ENCODE measurements around the gene WIZ. TPM values are rescaled to one million over a fixed set of nuclear protein-coding genes. Genes with fewer than 3 reads are reported as not detected.
A peak's percentile ranks its signal among the peaks of the same experiment; 100 is the strongest.

The WIZ gene
- total RNA-seq, 2 donors from 2014 or later, result 38.0 to 38.6 TPM

DNA sequence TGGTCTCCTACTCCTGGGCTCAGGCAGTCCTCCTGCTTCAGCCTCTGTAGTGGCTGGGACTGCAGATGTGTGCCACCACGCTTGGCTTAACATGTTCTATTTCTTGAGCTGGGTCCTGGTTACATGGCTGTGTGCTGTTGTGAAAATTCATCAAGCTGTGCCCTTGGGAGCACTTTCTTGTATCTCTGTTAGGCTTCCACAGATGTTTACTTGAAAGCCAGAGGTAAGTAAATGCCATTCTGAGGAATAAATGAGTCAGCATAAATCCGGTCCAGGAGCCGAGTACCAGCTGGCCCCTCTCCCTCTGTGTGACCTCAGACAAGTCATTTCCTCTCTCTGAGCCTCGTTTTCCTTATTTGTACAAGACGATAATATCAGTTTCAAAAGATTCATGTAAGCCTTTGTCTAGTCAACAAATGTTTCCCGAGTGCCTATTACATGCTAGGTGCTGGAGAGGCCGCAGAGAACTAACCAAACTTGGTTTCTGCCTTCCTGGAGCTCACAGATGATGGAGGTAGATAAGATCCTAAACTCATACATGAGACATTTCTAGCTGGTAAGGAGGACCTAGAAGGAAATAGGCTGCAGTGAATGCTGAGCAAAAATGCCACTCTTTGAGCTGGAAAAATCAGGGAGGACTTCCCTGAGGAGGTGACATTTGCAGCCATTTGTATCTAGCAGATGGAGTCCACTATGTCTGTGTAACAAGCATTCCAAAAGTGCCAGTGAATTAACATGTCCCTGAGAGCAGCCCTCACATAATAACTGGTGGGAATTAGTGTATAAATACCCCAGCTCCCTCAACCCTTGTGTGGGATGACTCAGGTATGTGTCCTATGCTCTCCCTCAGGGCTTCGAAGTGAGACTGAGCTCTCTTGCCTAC is 17.3 kb upstream of the WIZ start:
- 67 to 69% methylated on average over 7 to 8 of the region's 8 CpGs for WGBS, 2 experiments (ENCODE audit: insufficient coverage in 1 of 2, insufficient read length in 1 of 2)
- Histone ChIP-seq H3K4me3 (ENCODE audit: low read length) (no peak overlapping the region), H3K9me3 (ENCODE audit: control insufficient read depth, low read length) (peaks cover 8% of the 10 kb centered on the region), H3K27me3 (ENCODE audit: control insufficient read depth, insufficient read depth, low read length, poor library complexity, severe bottlenecking) (peaks cover 28% of the 10 kb centered on the region), H3K4me1 (ENCODE audit: control insufficient read depth, insufficient read depth, low read length) (no peaks in the 10 kb centered on the region), H3K36me3 (ENCODE audit: control insufficient read depth, insufficient read depth, low read length) (no peaks in the 10 kb centered on the region), H3K9ac (ENCODE audit: extremely low read depth, low read length, poor library complexity, severe bottlenecking) (no peak overlapping the region), H3K27ac (ENCODE audit: low read depth, low read length) (no peak overlapping the region)
- Mint-ChIP-seq H3K4me1 (no peaks in the 10 kb centered on the region), H3K9me3 (peaks cover 9% of the 10 kb centered on the region), H3K36me3 (ENCODE audit: low read depth) (no peaks in the 10 kb centered on the region), H3K27ac (no peak overlapping the region), H3K4me3 (no peak overlapping the region), H3K27me3 (ENCODE audit: insufficient read depth) (peaks cover 78% of the 10 kb centered on the region)
- TF ChIP-seq CTCF (conservative IDR thresholded peaks at IDR 0.05), result no peak
- no peak for DNase-seq

GRCh38 chr19:15464394-15465385 is 14.9 kb upstream of the WIZ start, which contains the start of gene RASAL3:
Gene RASAL3 (minus strand): TSS chr19:15464544. CDS start chr19:15464358, 186 bp downstream.
- H3K9me3 ChIP-seq (ENCODE audit: control insufficient read depth, low read length), result no peaks in the 10 kb centered on the region
- Mint-ChIP-seq H3K4me3 (no peak within 1 kb of the TSS), H3K4me1 (no peaks in the 10 kb centered on the region)

More at GRCh38 chr19:15464394-15465385, 14.9 kb upstream of the WIZ start, which contains the start of gene RASAL3:
- Mint-ChIP-seq H3K27me3 (ENCODE audit: insufficient read depth) (peaks cover 80% of the 10 kb centered on the region), H3K36me3 (ENCODE audit: low read depth) (no peaks in the 10 kb centered on the region), H3K27ac (no peak within 1 kb of the TSS), H3K9me3 (peaks cover 3% of the 10 kb centered on the region)
- TF ChIP-seq CTCF (conservative IDR thresholded peaks at IDR 0.05), result no peak
- Histone ChIP-seq H3K9ac (ENCODE audit: extremely low read depth, low read length, poor library complexity, severe bottlenecking) (no peak within 1 kb of the TSS), H3K27ac (ENCODE audit: low read depth, low read length) (no peak within 1 kb of the TSS), H3K27me3 (ENCODE audit: control insufficient read depth, insufficient read depth, low read length, poor library complexity, severe bottlenecking) (peaks cover 35% of the 10 kb centered on the region), H3K4me1 (ENCODE audit: control insufficient read depth, insufficient read depth, low read length) (no peaks in the 10 kb centered on the region), H3K4me3 (ENCODE audit: low read length) (no peak within 1 kb of the TSS), H3K36me3 (ENCODE audit: control insufficient read depth, insufficient read depth, low read length) (no peaks in the 10 kb centered on the region)
- 72 to 81% methylated on average over 7 to 16 of the region's 17 CpGs for WGBS, 2 experiments (ENCODE audit: insufficient coverage in 1 of 2, insufficient read length in 1 of 2)
- peak; percentile 59 for DNase-seq

Data from endodermal cell (in vitro differentiated cells).